Fibroblast of pulmonary artery (primary cell): ENCODE data around the gene SLC10A7.

Experiments used
- DNase-seq: peaks from one replicate; pipeline ENCODE4 v3.0.0-alpha.2; 2010; ENCODE audit warnings: low read depth
- H3K4me3 ChIP-seq: replicated peaks from 2 replicates; pipeline ENCODE4 v1.5.1; 2011; ENCODE audit warnings: low read depth, mild to moderate bottlenecking, control low read depth, low read length, moderate library complexity
- TF ChIP-seq, protein P1 (sequence below): IDR thresholded peaks from 2 replicates; pipeline ENCODE4 v1.5.1; 2011; ENCODE audit warnings: mild to moderate bottlenecking, control low read depth, low read length, inconsistent platforms; ENCODE audit errors: missing control alignments

Gene SLC10A7

DNA sequence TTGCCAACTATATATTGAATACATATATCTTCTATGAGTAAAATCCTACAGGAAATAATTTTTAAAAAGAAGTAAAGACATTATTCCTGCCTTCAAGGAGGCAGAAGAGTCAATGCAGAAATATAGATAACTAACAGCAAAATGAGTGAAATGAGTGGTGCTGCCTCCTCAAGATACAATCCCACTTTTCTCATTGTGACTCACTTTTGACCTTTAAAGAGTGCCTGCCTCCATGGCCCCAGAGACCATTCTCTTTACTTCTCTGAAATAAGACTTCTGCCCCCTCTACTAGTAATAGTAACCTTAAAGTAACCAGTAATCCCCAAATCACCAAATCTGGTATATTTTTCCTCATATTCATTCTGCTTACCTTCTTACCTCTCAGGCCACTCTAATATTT lies 15.5 kb downstream of the SLC10A7 start:
- DNase-seq = no peak
- no peak overlapping the region for H3K4me3 ChIP-seq
- TF ChIP-seq, protein P1, sequence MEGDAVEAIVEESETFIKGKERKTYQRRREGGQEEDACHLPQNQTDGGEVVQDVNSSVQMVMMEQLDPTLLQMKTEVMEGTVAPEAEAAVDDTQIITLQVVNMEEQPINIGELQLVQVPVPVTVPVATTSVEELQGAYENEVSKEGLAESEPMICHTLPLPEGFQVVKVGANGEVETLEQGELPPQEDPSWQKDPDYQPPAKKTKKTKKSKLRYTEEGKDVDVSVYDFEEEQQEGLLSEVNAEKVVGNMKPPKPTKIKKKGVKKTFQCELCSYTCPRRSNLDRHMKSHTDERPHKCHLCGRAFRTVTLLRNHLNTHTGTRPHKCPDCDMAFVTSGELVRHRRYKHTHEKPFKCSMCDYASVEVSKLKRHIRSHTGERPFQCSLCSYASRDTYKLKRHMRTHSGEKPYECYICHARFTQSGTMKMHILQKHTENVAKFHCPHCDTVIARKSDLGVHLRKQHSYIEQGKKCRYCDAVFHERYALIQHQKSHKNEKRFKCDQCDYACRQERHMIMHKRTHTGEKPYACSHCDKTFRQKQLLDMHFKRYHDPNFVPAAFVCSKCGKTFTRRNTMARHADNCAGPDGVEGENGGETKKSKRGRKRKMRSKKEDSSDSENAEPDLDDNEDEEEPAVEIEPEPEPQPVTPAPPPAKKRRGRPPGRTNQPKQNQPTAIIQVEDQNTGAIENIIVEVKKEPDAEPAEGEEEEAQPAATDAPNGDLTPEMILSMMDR = no peak

DNA sequence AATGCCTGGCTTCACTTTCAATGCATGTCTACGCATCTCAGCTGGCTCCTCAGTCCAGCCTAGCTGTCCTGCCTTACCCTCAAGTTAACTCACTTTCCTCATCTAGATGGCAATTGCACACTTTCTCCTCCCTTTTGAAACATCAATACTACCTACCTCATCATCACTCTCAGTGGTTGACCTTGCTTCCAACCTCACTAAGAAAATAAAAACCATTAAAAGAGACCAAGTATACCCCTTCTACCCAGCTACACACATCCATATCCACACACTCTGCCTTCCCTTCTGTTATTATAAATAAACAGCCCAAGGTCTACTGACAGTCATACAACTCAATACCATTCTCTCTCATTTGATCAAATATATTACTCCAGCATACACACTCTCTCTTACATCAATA lies 21.5 kb downstream of the SLC10A7 start:
- TF ChIP-seq, protein P1 = no peak
- H3K4me3 ChIP-seq = no peak overlapping the region
- DNase-seq = no peak

DNA sequence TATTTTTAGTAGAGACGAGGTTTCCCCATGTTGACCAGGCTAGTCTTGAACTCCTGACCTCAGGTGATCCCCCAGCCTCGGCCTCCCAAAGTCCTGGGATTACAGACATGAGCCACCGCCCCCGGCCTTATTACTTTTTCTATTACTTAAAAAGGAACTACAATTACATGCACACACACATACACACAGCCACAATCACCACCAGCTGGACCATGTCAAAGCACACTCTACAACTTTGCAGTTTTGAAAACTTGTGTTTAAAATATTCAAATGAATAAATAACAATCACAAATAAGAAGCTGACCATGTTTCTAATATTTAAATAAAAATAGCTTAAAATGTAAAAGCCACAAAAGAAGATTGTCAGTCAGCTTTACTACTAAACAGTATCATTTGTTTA lies 23.4 kb downstream of the SLC10A7 start:
- DNase-seq = no peak

DNA sequence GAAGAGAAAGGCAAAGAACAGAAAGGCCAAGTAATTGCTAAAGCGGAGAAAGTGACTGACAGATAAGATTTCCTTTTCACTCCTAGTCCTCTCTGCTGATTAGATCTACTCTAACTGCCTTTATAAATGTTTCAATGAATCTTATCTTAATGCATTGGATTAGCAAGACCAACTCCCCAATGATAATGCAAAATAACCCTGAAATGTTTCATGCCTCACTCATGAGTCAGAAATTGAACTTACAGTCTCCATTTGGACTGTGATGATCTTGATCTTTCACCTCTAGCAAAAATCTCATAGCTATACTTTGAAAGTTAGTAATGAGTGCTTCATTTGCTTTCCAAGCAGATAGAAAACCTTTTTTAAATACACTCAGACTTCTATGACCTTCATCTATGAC lies 26.5 kb downstream of the SLC10A7 start:
- DNase-seq = peak; percentile 32
- H3K4me3 ChIP-seq = no peak overlapping the region

More for the DNA sequence above, 23.4 kb downstream of the SLC10A7 start:
- TF ChIP-seq, protein P1 = no peak
- H3K4me3 ChIP-seq = no peak overlapping the region

DNA sequence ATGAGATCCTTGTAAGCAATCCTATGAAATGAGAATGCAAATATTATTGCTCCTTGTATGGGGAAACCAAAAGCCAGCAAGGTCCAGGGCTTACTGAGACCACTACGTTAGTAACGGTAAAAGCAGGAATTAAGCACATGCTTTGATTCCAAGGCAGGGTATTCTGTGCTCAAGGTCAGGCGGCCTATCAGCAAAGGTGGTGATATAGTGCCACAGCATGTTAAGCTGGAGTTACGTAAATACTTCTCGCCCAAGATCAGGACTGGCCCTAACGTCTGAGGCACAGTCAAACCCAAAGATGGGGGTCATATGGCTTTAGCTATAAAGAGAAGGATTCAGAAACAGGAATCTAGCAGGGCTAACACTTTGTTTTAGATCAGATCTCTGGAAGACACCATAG lies 27.6 kb downstream of the SLC10A7 start:
- DNase-seq = no peak
- TF ChIP-seq, protein P1 = no peak

More for the DNA sequence above, 26.5 kb downstream of the SLC10A7 start:
- TF ChIP-seq, protein P1 = no peak

DNA sequence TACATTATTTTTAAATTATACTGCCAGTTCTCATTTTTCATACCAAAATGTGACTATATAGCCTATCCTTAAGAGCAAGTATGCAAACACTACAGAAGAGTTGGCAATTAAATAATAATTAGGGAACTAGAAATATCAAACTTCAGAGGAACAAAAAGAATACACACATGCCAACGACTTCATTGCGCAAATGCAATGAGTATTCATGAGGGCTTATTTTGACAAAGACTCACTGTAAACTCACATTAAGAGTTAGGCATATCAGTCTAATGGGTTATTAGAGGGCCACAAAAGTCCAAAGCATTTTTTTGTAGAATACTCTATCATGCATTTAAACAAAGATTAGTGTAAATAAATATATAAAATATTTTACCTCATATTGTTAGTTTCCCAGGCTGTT lies 31.6 kb downstream of the SLC10A7 start:
- no peak for DNase-seq
- no peak overlapping the region for H3K4me3 ChIP-seq
- TF ChIP-seq, protein P1 = no peak

More for the DNA sequence above, 27.6 kb downstream of the SLC10A7 start:
- H3K4me3 ChIP-seq = no peak overlapping the region

DNA sequence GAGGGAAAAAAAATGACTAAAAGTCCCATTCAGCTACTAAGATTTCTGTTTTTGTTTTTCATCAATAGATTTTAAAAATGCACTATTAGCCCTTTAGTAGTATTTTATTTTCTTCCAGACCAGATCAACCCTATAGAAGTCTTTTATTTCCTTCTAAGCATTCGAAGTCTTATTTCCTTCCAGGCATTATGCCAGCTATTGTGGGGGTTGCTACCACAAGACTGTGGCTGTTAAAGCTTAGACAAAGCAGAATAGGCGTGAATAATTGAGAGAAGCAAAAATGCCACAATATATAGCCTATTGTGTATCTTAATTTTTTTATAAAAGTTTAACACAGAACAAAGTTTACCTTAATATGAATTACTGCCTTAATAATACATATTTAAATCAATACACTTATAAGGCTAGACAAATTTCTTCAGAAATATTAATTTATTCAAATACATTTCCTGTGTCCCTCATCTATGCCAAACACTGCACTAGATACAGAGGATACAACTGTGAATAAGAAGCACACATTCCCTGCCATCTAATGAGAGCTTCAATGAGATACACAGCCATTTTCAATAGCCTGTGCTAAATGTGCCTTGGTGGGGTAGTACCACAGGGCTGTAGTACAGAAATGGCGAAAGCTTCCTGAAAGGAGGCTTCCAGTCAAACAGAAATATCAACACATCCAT lies 33.1 kb downstream of the SLC10A7 start:
- TF ChIP-seq, protein P1 = no peak
- no peak overlapping the region for H3K4me3 ChIP-seq
- DNase-seq = peak; percentile 83
